ENCODE data around the gene OSTN.

DNA sequence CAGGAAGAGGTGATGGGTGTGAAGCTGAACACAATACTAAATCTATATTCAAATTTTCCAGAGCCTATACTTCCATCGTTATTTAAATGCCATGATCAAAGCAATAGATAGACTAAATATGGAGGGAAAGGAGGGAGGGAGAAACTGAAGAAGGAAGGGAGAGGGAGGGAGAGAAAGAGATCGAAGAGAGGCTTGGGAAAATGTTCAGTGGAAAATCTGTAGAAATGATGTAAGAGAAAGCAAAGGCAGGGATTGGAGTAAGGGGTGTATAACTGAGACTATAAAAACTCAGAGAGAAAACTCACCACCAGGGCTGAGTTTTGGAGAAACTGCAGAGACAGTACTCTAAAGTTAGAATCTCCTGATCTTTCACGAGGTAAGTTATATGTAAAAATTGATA lies at the start of gene OSTN:
- TF ChIP-seq, protein P1, sequence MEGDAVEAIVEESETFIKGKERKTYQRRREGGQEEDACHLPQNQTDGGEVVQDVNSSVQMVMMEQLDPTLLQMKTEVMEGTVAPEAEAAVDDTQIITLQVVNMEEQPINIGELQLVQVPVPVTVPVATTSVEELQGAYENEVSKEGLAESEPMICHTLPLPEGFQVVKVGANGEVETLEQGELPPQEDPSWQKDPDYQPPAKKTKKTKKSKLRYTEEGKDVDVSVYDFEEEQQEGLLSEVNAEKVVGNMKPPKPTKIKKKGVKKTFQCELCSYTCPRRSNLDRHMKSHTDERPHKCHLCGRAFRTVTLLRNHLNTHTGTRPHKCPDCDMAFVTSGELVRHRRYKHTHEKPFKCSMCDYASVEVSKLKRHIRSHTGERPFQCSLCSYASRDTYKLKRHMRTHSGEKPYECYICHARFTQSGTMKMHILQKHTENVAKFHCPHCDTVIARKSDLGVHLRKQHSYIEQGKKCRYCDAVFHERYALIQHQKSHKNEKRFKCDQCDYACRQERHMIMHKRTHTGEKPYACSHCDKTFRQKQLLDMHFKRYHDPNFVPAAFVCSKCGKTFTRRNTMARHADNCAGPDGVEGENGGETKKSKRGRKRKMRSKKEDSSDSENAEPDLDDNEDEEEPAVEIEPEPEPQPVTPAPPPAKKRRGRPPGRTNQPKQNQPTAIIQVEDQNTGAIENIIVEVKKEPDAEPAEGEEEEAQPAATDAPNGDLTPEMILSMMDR (IDR thresholded peaks at IDR 0.05) = no peak
- TF ChIP-seq POLR2A (IDR thresholded peaks at IDR 0.05) = no peak

All from ovary (tissue), 3 donors.